HEK293 (cell line): ENCODE results near the gene SLC6A2.

ENCODE experiments used
- CTCF ChIA-PET: fragments of 350-600 bp; formaldehyde crosslinking; extraction: SDS; loops from one replicate; lab custom pipeline; 2021; ENCODE audit warnings: antibody characterized with exemption; lab: Yijun Ruan, JAX
- POLR2A ChIA-PET: fragments of 300-600 bp; formaldehyde crosslinking; extraction: SDS; loops from one replicate; lab custom pipeline; 2020; ENCODE audit warnings: antibody characterized with exemption, inconsistent platforms; lab: Yijun Ruan, JAX
- H3K27ac ChIP-seq: fragments of 200-500 bp; sonication (Bioruptor generic); 2 replicates; pipeline ENCODE4 v1.5.1; 2014; ENCODE audit warnings: low read depth, low read length, control low read depth, inconsistent platforms; ENCODE audit errors: extremely low read depth
- H3K36me3 ChIP-seq, 2 experiments: fragments of 200-500 bp in 1 of 2; sonication (Bioruptor generic) in 1 of 2; 1 replicate in 1 of 2; 2 replicates in 1 of 2; pipeline ENCODE4 v1.5.1; 2014 to 2017; ENCODE audit warnings: inconsistent platforms in 2 of 2, low read length in 2 of 2; ENCODE audit not compliant: control insufficient read depth in 2 of 2, insufficient read depth in 1 of 2
- H3K4me1 ChIP-seq: fragments of 200-500 bp; sonication (Bioruptor generic); 2 replicates; pipeline ENCODE4 v1.5.1; 2014; ENCODE audit warnings: mild to moderate bottlenecking, low read length, inconsistent platforms; ENCODE audit not compliant: control insufficient read depth, insufficient read depth
- H3K4me3 ChIP-seq: 2 replicates; pipeline ENCODE4 v1.5.1; 2011; ENCODE audit warnings: low read depth, mild to moderate bottlenecking, control low read depth, low read length, moderate library complexity
- H3K9me3 ChIP-seq: fragments of 200-500 bp; sonication (Bioruptor generic); 2 replicates; pipeline ENCODE4 v1.5.1; 2014; ENCODE audit warnings: low read depth, low read length, inconsistent platforms; ENCODE audit not compliant: control insufficient read depth, insufficient read depth
- BCL11B ChIP-seq: fragments of 450-650 bp; formaldehyde crosslinking; IDR thresholded peaks from 2 replicates; pipeline ENCODE4 v1.5.1; 2016; ENCODE audit warnings: low read depth, missing biosample characterization, missing genetic modification characterization
- IKZF3 ChIP-seq: fragments of 450-650 bp; IDR thresholded peaks from 2 replicates; pipeline ENCODE4 v1.5.0; 2018; ENCODE audit warnings: missing biosample characterization, mild to moderate bottlenecking, missing genetic modification characterization, moderate library complexity
- KLF10 ChIP-seq: fragments of 450-650 bp; IDR thresholded peaks from 2 replicates; pipeline ENCODE4 v1.5.1; 2018; ENCODE audit warnings: missing biosample characterization, mild to moderate bottlenecking, missing genetic modification characterization
- KLF17 ChIP-seq: fragments of 450-650 bp; formaldehyde crosslinking; IDR thresholded peaks from 2 replicates; pipeline ENCODE4 v1.5.1; 2016; ENCODE audit warnings: missing biosample characterization, missing genetic modification characterization
- KLF8 ChIP-seq: fragments of 450-650 bp; formaldehyde crosslinking; IDR thresholded peaks from 2 replicates; pipeline ENCODE4 v1.5.1; 2016; ENCODE audit warnings: missing biosample characterization, missing genetic modification characterization
- PRDM4 ChIP-seq: fragments of 450-650 bp; formaldehyde crosslinking; IDR thresholded peaks from 2 replicates; pipeline ENCODE4 v1.5.1; 2017; ENCODE audit warnings: missing biosample characterization, missing genetic modification characterization
- SALL2 ChIP-seq: fragments of 450-650 bp; formaldehyde crosslinking; IDR thresholded peaks from 2 replicates; pipeline ENCODE4 v1.5.0; 2017; ENCODE audit warnings: missing biosample characterization, mild to moderate bottlenecking, missing genetic modification characterization, borderline replicate concordance
- WT1 ChIP-seq: fragments of 450-650 bp; formaldehyde crosslinking; IDR thresholded peaks from 2 replicates; pipeline ENCODE4 v1.5.1; 2016; ENCODE audit warnings: missing biosample characterization, missing genetic modification characterization
- ZBTB48 ChIP-seq: fragments of 450-650 bp; formaldehyde crosslinking; IDR thresholded peaks from 2 replicates; pipeline ENCODE4 v1.5.1; 2016; ENCODE audit warnings: missing biosample characterization, missing genetic modification characterization
- ZBTB6 ChIP-seq: fragments of 450-650 bp; formaldehyde crosslinking; IDR thresholded peaks from 2 replicates; pipeline ENCODE4 v1.5.1; 2017; ENCODE audit warnings: missing biosample characterization, missing genetic modification characterization
- ZNF155 ChIP-seq: fragments of 450-650 bp; formaldehyde crosslinking; IDR thresholded peaks from 2 replicates; pipeline ENCODE4 v1.5.1; 2016; ENCODE audit warnings: missing biosample characterization, missing genetic modification characterization
- ZNF174 ChIP-seq: fragments of 450-650 bp; formaldehyde crosslinking; IDR thresholded peaks from 2 replicates; pipeline ENCODE4 v1.5.0; 2017; ENCODE audit warnings: missing biosample characterization, mild to moderate bottlenecking, missing genetic modification characterization
- ZNF214 ChIP-seq: fragments of 450-650 bp; formaldehyde crosslinking; IDR thresholded peaks from 2 replicates; pipeline ENCODE4 v1.5.1; 2017; ENCODE audit warnings: missing biosample characterization, mild to moderate bottlenecking, missing genetic modification characterization, borderline replicate concordance
- ZNF274 ChIP-seq, 2 experiments: fragments of 200-500 bp in 1 of 2; fragments of 450-650 bp in 1 of 2; sonication (Bioruptor generic) in 1 of 2; formaldehyde crosslinking in 1 of 2; IDR thresholded peaks; 2 replicates each; pipeline versions ENCODE4 v1.5.1 to v1.6.1; 2014 to 2016; ENCODE audit warnings: borderline replicate concordance in 1 of 2, inconsistent platforms in 1 of 2, low read length in 1 of 2, missing biosample characterization in 1 of 2, missing genetic modification characterization in 1 of 2
- ZNF362 ChIP-seq: fragments of 450-650 bp; formaldehyde crosslinking; IDR thresholded peaks from 2 replicates; pipeline ENCODE4 v1.5.1; 2016; ENCODE audit warnings: missing biosample characterization, missing genetic modification characterization
- ZNF366 ChIP-seq: fragments of 450-650 bp; formaldehyde crosslinking; conservative IDR thresholded peaks from 2 replicates; pipeline ENCODE4 v1.5.1; 2016; ENCODE audit warnings: missing biosample characterization, missing genetic modification characterization
- ZNF423 ChIP-seq: fragments of 450-650 bp; formaldehyde crosslinking; IDR thresholded peaks from 2 replicates; pipeline ENCODE4 v1.5.1; 2016; ENCODE audit warnings: missing biosample characterization, missing genetic modification characterization
- ZNF433 ChIP-seq: fragments of 450-650 bp; formaldehyde crosslinking; IDR thresholded peaks from 2 replicates; pipeline ENCODE4 v1.5.1; 2016; ENCODE audit warnings: missing biosample characterization, missing genetic modification characterization, low read depth
- ZNF558 ChIP-seq: fragments of 450-650 bp; formaldehyde crosslinking; IDR thresholded peaks from 2 replicates; pipeline ENCODE4 v1.5.1; 2016; ENCODE audit warnings: missing biosample characterization, missing genetic modification characterization
- ZNF623 ChIP-seq: fragments of 450-650 bp; formaldehyde crosslinking; IDR thresholded peaks from 2 replicates; pipeline ENCODE4 v1.5.1; 2016; ENCODE audit warnings: missing biosample characterization, missing genetic modification characterization
- ZNF626 ChIP-seq: fragments of 450-650 bp; sonication (Bioruptor Pico); formaldehyde crosslinking; IDR thresholded peaks from 2 replicates; pipeline ENCODE4 v1.5.1; 2018; ENCODE audit warnings: missing biosample characterization, missing genetic modification characterization, inconsistent platforms
- ZSCAN23 ChIP-seq: fragments of 450-650 bp; formaldehyde crosslinking; IDR thresholded peaks from 2 replicates; pipeline ENCODE4 v1.5.1; 2016; ENCODE audit warnings: missing biosample characterization, missing genetic modification characterization
- ZXDB ChIP-seq: fragments of 450-650 bp; formaldehyde crosslinking; IDR thresholded peaks from 2 replicates; pipeline ENCODE4 v1.5.1; 2016; ENCODE audit warnings: missing biosample characterization, missing genetic modification characterization

Gene SLC6A2

GRCh38 chr16:55699616-55700015 lies 43.8 kb downstream of the SLC6A2 start (continued):
- no peak for TF ChIP-seq PRDM4 (tag by site-specific recombination)
- no peak for TF ChIP-seq KLF8 (tag by site-specific recombination)
- TF ChIP-seq ZNF274 (IDR thresholded peaks at IDR 0.05; ENCODE audit: low read length), result no peak
- TF ChIP-seq ZNF274 (tag by site-specific recombination; IDR thresholded peaks at IDR 0.05; ENCODE audit: borderline replicate concordance), result no peak
- no peak for TF ChIP-seq WT1 (tag by site-specific recombination)
- TF ChIP-seq KLF10 (tag by site-specific recombination), result no peak
- TF ChIP-seq ZNF362, result no peak
- no peak for TF ChIP-seq ZNF623 (tag by site-specific recombination)
- no peak for TF ChIP-seq KLF17 (tag by site-specific recombination)
- no peak for TF ChIP-seq ZNF626 (tag by site-specific recombination)

- H3K9me3 ChIP-seq, result no peaks in the 10 kb centered on the region
- ChIA-PET CTCF (interaction anchor here (0.6 to 17.4 kb wide), 3 partner anchors 145 to 231 kb away, joined by 3 to 407 read pairs (median 3); no protein-coding TSS in a partner anchor), POLR2A (no interaction called here)
- TF ChIP-seq PRDM4 (tag by site-specific recombination) (no peak), ZNF558 (tag by site-specific recombination) (no peak), ZNF423 (tag by site-specific recombination) (no peak), ZBTB48 (no peak), ZXDB (tag by site-specific recombination) (no peak), BCL11B (tag by site-specific recombination) (no peak), ZNF155 (tag by site-specific recombination) (no peak), ZNF433 (no peak), ZNF214 (no peak)
- H3K4me3 ChIP-seq, result no peak overlapping the region
- H3K4me1 ChIP-seq, result no peaks in the 10 kb centered on the region
- H3K27ac ChIP-seq, result no peak overlapping the region
- H3K36me3 ChIP-seq, result no peaks in the 10 kb centered on the region
These were observed 44.3 kb downstream of the SLC6A2 start for GRCh38 chr16:55700067-55700466.

GRCh38 chr16:55700961-55701360 lies 45.2 kb downstream of the SLC6A2 start:
- Histone ChIP-seq H3K36me3 (no peaks in the 10 kb centered on the region), H3K27ac (no peak overlapping the region), H3K9me3 (no peaks in the 10 kb centered on the region), H3K4me3 (no peak overlapping the region), H3K4me1 (no peaks in the 10 kb centered on the region)
- ChIA-PET POLR2A (no interaction called here), CTCF (interaction anchor here (0.6 to 17.4 kb wide), 23 partner anchors 11 to 340 kb away, joined by 3 to 407 read pairs (median 3); no protein-coding TSS in a partner anchor)
- no peak for TF ChIP-seq IKZF3 (tag by site-specific recombination)
- TF ChIP-seq ZNF174 (tag by site-specific recombination), result no peak
- TF ChIP-seq ZNF366, result no peak
- TF ChIP-seq SALL2 (tag by site-specific recombination), result no peak
- TF ChIP-seq ZBTB6 (tag by site-specific recombination), result no peak
- no peak for TF ChIP-seq PRDM4 (tag by site-specific recombination)
- TF ChIP-seq ZSCAN23 (tag by site-specific recombination), result no peak
